Stimulated activated CD4-positive, alpha-beta T cell treated with anti-CD3 and anti-CD28 coated beads, Interleukin-4, amount 100 ng/mL, for 48 hours (primary cell): ENCODE measurements around the gene PPP6R1.

Experiments used
- DNase-seq, 2 donors: peaks; one replicate each; pipeline ENCODE4 v3.0.0-alpha.2; 2020; ENCODE audit warnings: low read depth in 2 of 2

Gene PPP6R1, protein sequence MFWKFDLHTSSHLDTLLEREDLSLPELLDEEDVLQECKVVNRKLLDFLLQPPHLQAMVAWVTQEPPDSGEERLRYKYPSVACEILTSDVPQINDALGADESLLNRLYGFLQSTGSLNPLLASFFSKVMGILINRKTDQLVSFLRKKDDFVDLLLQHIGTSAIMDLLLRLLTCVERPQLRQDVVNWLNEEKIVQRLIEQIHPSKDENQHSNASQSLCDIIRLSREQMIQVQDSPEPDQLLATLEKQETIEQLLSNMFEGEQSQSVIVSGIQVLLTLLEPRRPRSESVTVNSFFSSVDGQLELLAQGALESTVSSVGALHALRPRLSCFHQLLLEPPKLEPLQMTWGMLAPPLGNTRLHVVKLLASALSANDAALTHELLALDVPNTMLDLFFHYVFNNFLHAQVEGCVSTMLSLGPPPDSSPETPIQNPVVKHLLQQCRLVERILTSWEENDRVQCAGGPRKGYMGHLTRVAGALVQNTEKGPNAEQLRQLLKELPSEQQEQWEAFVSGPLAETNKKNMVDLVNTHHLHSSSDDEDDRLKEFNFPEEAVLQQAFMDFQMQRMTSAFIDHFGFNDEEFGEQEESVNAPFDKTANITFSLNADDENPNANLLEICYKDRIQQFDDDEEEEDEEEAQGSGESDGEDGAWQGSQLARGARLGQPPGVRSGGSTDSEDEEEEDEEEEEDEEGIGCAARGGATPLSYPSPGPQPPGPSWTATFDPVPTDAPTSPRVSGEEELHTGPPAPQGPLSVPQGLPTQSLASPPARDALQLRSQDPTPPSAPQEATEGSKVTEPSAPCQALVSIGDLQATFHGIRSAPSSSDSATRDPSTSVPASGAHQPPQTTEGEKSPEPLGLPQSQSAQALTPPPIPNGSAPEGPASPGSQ

DNA sequence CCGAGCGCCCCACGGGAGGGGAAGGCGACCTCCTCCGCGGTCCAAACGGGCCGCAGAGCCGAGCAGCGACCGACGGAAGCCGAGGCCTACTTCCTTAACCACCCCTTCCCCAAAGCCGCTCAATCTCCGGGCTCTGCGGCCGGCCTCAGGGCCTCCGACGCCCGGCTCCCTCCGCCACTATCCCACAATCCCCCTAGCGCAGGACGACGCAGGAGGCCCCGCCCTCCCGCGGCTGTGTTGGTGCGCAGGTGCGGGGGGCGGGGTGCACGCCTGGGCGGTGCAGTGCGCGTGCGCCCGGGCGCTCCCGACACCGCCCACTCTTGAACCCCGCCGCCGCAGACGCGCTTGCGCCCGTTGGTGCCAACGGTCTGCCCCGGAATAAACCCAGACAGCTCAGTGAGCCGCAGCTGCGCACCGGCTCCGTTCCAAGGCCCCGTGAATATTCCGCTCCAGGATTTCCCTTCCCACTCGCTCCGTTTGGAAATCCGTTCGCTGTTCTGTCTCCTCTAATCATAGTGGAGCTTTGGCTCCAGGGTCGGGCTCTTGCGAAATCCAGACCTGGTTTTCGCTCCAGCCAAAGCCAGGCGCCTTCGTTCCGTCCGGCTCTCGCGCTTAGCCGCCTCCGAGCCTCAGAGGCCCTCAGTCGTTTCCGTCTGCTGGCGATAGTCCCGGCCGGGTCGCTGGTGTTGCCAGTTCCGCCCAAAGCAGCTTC is at the start of gene PPP6R1:
PPP6R1 (minus strand) TSS at position 190 of the 712 bp plus-strand sequence. CDS start 11,914 bp downstream, outside the sequence.
- DNase-seq: peak; percentile 91 to 94

DNA sequence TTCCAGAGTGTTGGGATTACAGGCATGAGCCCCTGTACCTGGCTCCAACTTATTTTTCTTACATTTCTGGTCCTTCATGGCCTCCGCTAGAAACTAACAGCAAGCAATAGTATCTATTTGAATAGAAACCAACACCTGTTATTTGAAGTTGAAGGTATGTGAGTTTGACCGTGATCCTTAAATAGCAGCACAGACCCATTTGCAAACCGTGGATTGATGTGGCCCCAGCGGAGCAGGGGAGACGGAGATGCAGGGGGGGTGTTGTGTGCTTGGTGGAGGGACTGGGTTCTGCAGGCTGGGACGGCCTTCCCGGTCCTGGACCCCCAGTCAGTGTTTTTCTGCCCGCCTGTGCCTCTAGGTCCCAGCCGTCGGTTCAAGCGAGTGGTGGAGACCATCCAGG is 49.5 kb upstream of the PPP6R1 start:
- DNase-seq: no peak

DNA sequence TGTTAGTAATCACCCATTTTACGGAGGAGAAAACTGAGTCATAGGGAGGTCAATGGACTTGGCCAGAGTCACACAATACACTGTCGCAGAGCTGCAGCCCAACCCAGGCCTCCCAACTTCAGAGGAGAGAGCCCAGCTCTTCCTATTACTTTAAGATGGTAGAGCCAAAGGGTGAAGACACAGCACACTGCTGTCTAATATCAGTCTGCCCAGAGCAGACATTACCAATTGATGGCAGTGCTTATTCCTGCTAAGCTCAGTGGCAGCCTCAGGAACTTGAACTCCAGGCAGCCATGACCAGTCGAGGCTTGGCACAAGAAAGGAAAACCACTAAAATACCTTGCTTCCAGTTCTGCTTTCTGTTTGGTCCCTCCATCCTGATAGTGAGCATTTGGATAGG is 47.9 kb upstream of the PPP6R1 start:
- no peak for DNase-seq

DNA sequence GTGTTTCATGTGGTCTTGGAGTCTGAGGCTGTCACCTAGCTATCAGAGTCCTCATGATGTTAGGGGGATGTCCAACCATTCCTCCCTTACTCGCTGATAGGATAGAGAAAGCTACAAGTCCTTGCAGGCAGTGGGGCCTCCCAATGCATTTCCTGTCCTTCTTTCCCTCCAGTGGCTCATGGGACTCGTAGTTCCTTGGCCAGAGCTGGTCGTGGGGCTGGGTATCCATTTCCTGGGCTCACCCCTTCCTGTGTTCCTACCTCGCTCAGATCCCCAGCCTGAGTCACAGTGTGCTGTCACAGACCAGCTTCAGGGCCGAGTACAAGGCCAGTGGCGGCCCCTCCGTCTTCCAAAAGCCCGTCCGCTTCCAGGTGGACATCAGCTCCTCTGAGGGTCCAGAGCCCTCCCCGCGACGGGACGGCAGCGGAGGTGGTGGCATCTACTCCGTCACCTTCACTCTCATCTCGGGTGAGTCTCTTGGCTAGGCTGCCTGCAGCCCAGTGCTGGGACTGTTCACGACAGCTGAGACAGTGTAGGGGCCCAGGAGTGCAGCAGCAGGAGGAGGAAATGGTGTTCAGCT is 47.3 kb upstream of the PPP6R1 start:
- DNase-seq: no peak

DNA sequence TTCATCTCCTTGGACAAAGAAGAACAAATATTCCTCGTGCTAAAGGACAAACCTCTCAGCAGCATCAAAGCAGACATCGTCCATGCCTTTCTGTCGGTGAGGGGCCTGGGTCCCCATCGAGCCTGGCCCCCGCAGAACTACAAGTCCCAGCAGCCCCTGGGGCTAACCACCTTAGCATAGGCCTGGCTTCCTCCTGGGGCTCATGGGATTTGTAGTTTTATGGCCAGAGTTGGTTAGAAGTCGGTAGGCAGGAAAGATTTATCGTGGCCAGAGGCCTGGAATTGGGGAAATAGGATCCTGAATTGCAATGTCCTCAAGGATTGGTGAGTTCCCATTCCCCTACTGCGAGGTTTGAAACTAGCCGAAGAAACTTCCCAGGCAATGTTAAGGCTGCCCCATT is 46.7 kb upstream of the PPP6R1 start:
- DNase-seq: peak; percentile 33 to 41

DNA sequence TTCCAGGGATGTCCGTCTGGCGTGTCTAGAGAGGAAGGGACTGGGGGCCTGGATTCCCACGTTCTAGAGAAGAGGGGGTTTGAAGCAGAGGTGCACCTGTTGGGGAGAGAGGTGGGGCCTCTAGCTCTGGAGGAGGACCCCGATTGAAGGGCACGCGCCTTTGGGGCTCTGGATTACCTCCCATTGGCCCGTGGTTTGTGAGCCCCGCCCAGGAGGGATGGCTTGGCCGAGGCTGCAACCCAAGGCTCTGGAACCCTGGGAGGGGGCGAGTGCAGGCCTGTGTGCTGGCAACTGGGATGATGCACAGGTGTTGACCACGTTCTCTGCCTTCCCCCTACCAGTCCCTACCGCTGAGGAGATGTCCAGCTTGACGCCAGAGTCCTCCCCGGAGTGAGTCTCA is 46.2 kb upstream of the PPP6R1 start:
- no peak for DNase-seq

DNA sequence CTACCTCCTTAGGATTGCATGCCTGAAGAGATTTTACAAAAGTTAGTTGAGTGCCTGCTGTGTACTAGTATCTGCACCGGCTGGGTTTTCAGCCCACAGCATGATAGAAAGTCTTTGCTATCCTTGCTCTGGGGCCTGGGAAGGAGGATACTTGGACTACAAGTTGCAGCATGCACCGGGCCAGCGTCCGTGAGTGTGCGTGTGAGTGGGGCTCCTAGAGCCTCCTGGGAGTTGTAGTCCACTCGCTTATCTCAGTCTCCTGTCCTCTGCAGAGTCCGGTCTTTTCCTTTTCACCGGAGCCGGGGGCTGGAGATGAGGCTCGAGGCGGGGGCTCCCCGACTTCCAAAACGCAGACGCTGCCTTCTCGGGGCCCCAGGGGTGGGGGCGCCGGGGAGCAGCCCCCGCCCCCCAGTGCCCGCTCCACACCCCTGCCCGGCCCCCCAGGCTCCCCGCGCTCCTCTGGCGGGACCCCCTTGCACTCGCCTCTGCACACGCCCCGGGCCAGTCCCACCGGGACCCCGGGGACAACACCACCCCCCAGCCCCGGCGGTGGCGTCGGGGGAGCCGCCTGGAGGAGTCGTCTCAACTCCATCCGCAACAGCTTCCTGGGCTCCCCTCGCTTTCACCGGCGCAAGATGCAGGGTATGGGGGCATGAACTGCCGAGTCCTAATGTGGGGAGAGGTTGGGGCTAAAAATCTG is 45.6 kb upstream of the PPP6R1 start:
- peak in 1 of 2 donors; percentile 27 for DNase-seq

DNA sequence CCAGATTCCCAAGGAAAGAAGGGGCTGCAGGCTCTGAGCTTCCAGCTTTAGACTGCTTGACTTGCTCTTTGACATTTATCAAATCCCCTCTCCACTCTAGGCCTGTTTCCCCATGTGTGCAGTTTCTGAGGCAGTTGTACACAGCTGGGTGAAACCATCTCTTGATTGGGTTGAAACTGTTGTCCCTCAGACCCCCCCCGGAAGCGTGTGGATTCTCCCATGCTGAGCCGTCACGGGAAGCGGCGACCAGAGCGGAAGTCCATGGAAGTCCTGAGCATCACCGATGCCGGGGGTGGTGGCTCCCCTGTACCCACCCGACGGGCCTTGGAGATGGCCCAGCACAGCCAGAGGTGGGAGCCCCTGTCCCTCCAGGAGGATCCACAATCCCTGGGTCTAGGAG is 44.7 kb upstream of the PPP6R1 start:
- no peak for DNase-seq

DNA sequence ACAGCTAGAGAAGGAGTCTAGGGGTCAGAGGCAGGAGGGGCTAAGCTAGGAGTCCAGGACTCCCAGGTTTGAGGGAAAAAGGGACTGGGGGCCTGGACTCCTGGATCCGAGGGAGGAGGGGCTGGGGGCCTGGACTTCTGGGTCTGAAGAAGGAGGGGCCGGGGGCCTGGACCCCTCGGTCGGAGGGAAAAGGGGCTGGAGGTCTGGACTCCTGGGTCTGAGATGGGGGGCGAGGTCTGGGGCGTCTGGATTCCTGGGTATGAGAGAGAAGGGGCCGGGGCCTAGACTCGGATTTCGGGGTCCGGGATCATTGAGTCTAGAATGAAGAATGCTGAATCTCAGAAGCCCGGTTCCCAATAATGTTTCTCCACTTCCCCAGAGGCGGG is 43.5 kb upstream of the PPP6R1 start:
- DNase-seq: no peak

DNA sequence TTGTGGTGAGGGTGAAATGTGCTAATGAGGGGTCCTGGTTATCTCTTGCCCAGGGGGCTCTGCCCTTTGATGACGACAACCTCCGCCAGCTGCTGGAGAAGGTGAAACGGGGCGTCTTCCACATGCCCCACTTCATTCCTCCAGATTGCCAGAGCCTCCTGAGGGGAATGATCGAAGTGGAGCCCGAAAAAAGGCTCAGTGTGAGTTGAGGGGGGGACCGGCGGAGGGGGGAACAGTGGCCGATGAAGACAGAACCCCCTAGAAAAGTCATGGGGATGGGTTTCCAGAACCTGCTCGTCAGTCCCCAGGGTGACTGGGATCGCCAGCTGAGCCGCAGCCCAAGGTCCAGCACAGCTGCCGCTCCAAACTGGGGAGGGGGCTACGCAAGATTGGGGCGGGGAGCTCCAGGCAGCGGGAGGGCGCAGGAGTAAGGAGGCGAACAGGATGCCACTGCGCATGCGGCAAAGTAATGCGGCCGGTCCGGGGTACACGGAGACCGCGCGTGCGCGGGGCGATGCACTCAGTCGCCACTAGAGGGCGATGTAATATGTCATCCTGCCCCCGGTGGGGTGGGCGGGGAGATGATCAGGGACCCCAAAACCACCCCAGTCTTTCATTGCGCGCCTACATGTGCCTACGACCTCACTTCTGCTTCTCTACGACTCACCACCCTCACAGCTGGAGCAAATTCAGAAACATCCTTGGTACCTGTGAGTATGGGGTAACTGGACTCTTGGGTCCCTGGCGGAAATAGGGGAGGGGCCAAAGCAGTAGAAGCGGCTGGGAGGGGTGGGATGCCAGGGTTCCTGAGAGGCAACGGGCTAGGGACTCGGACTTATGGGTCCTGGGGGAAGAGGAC is 42.9 kb upstream of the PPP6R1 start:
- DNase-seq: peak; percentile 91 to 97

DNA sequence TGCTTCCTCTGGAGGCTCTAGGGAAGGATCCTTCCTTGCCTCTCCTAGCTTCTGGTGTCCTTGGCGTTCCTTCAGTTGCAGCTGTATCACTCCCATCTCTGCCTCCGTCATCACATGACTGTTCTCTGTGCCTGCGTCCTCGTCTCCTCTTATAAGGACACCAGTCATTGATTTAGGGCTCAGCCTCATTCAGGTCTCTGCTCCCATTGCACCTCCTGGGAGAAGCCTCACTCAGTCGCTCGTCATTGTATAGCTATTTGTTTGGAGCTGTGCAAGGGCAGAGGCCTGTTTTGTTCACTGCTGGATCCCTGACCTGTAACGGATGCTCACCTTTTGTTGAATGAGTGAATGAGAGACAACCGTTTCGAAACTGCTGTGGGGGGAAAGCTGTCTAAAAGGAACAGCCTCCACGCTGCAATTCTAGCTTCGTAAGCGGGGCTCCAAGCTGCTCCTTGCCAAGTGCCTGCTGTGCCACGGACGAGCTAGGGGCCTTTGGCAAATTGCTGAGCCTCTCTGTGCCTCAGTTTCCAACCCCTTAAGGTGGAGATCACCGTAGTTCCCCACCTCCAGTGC is 42.2 kb upstream of the PPP6R1 start:
- no peak for DNase-seq

DNA sequence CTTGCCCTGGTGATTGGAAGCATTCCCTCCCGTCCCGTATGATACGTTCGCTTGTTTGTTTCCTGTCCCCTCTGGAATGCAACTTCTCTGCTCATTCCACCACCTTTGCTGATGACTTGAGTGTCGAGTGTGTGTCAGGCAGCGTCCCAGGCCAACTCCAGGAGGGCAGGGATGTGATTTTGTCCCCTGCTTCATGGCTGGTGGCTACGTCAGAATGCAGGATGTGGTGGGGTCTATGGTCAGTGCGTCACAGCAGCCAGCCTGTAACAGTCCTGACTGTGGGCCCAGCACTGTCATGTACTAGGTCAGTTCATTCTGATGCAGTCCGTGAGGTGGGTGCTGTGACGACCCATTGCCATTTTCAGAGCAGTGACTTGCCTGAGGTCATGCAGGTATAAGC is 41.2 kb upstream of the PPP6R1 start:
- no peak for DNase-seq

DNA sequence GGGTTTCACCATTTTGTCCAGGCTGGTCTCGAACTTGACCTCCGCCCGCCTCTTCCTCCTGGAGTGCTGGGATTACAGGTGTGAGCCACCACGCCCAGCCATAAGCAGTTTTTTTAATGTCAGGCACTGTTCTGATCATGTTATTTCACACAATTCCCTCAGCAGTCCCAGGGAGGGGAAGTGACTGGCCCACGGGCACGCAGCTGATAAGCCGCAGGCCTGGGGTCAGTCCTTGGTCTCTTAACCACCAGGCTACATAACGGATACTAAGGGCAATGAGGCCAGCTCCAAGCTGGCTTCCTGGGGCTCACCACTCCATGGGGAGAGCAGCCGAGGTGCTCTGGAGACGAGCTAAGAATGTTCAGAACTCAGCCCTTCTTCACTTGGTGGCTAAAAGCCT is 38.5 kb upstream of the PPP6R1 start:
- no peak for DNase-seq

DNA sequence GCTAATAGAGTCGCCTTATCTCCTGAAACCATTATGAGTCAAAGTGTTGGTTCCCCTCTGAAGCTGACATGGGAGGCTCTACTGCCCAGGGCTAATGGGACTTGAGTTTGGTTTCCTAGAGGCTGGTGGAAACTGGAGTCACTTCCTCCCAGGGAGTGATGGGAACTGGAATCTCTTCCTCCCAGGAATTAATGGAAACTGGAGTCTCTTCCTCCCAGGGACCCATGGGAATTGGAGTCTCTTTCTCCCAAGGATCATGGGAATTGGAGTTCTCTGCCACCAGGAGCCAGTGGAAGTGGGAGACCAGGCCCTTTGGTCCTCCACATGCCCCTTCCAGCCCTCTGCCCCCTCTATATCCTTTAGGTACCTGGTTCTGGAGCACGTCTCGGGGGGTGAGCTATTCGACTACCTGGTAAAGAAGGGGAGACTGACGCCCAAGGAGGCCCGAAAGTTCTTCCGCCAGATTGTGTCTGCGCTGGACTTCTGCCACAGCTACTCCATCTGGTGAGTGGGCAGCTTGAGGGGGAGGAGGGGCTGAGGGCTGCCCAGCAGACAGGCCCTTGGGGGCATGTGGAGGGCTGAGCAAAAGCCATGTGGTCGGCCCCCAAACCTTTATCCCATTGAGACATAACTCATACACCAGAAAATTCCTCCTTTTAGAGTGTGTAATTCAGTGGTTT is 30.4 kb upstream of the PPP6R1 start:
- no peak for DNase-seq

DNA sequence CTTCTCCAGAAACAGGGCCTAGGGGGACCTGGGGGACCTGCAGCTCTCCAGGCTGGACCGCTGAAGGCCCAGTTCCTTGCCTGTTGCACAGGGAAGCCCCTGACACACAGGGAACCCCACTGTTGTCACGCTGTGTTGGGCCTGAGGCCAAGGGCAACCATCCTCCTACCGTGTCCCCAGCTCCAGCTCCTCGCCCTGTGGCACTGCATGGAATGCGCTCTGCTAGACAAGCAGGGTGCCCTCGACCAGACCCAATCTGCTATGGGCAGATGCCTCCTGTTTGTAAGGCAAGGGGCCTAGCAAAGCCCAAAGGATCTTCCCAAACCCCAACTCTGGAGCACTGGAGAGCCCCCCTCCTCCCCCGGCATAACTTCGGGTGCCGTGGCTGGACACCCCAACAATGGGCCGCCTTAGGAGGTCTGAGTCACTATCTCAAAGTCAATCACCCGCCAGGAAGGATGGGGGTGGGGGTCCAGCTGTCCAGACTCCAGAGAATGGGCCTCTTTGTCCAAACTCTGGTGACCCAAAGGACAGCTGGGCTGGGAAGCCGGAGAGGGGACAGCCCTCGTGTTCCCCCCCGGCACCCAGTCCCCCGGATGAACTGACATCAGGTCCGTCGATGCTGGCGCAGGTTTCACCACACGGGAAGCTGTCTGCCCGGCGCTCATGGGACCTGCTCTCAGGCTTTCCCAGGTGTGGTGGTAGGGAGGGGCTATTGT is 28.7 kb upstream of the PPP6R1 start:
- DNase-seq: no peak

DNA sequence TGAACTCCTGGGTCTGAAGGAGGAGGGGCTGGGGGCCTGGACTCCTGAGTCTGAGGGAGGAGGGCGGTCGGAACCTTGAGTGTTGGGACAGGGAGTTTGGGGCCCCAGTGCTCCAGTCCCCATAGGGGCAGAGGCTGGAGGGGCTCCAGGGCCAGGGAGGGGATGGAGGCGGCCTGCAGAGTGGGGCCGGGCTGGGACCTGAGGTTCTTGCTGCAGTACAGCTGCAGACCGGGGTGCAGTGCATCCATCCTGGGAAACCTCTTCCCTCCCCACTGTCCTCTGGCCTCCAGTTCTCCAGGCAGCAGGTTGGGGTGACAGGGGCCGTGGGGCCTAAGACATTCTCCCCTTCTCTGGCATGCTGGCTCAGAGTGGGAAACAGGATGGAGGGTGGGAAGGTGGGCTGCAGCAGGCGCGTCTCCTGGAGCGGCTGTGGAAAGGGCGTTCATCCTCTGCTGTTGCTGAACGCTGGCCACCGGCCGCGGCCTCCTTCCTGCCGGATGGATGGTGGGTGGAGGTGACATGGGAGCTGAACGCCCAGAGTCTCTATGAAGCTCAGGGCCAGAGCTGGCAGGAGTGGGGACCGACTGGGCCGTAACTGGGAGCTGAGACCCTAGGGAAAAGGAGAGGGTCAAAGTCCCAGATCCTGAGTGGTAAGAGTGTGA is 26.5 kb upstream of the PPP6R1 start:
- DNase-seq: no peak

DNA sequence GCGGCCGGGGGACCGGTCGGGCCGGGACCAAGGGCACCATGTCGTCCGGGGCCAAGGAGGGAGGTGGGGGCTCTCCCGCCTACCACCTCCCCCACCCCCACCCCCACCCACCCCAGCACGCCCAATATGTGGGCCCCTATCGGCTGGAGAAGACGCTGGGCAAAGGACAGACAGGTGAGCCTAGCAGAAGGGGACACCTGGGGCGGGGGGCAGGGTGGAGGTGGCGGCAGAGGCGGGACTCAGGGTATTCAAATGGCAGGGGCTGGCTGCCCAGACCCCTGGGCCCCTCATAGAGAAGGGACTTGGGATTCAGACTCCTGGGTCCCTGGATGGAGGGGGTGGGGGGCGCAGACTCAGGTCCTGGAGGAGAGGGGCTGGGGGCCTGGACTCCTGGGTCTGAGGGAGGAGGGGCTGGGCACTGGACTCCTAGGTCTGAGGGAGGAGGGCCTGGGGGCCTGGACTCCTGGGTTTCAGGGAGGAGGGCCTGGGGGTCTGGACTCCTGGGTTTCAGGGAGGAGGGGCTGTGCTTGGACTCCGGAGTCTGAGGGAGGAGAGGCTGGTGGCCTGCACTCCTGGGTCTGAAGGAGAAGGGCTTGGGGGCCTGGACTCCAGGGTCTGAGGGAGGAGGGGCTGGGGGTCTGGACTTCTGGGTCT is 25.7 kb upstream of the PPP6R1 start:
- no peak for DNase-seq
